HCT116 (cell line): ENCODE data around the gene RFTN1. TPM values are rescaled to one million over a fixed set of nuclear protein-coding genes. Genes with fewer than 3 reads are reported as not detected.

Experiments
- ATAC-seq: fragments of 200-7000 bp; cut with Tn5 transposase; 2 replicates; pipeline ENCODE4 v1.9.1; 2020; ENCODE audit warnings: mild to moderate bottlenecking, moderate library complexity
- BruUV-seq: library from RNA; stranded (reverse); fragments of 400-500 nt; replicated peaks from 2 replicates; lab custom pipeline; 2021; lab: Mats Ljungman, UMichigan
- CTCF ChIA-PET: fragments of 300-600 bp; sonication (Branson Sonifier 250); formaldehyde crosslinking; loops from one replicate; lab custom pipeline; 2021; ENCODE audit warnings: antibody characterized with exemption; lab: Charles Lee
- POLR2A ChIA-PET: fragments of 300-600, 350-600 bp; sonication (Branson Sonifier 250); formaldehyde crosslinking; loops from one replicate; lab custom pipeline; 2021; ENCODE audit warnings: antibody characterized with exemption; lab: Charles Lee
- RAD21 ChIA-PET, 2 experiments: fragments of 300-600 bp; sonication (Branson Sonifier 250); formaldehyde crosslinking; loops; one replicate each; lab custom pipeline; 2023; ENCODE audit warnings: low total read pairs in 2 of 2; ENCODE audit not compliant: uncharacterized antibody in 2 of 2, unreplicated experiment in 2 of 2, low non-redundant PET in 1 of 2; lab: Charles Lee
- DNase-seq: peaks from one replicate; pipeline ENCODE4 v3.0.0-alpha.2; 2010; ENCODE audit warnings: low read depth, low spot score
- H2AFZ ChIP-seq: fragments of 200-600 bp; shearing (Covaris generic), sonication (generic); 2 replicates; pipeline ENCODE4 v1.6.1; 2017; ENCODE audit warnings: low read depth, mixed run types, mixed read lengths, antibody characterized with exemption, low read length; ENCODE audit not compliant: poor library complexity, severe bottlenecking
- H3K27ac ChIP-seq: 2 replicates; pipeline ENCODE4 v1.5.1; 2012; ENCODE audit warnings: low read depth, low read length
- H3K27me3 ChIP-seq: fragments of 200-600 bp; sonication (generic); 2 replicates; pipeline ENCODE4 v1.6.1; 2016; ENCODE audit warnings: mixed run types, low read length, mixed read lengths; ENCODE audit not compliant: insufficient read depth
- H3K36me3 ChIP-seq, 2 experiments: fragments of 200-500 bp in 1 of 2; fragments of 200-600 bp in 1 of 2; sonication (Bioruptor generic) in 1 of 2; sonication (generic) in 1 of 2; 2 replicates each; pipeline versions ENCODE4 v1.5.1 to v1.6.1; 2014 to 2016; ENCODE audit warnings: low read length in 2 of 2, inconsistent platforms in 1 of 2, mixed read lengths in 1 of 2, mixed run types in 1 of 2; ENCODE audit not compliant: insufficient read depth in 2 of 2, control insufficient read depth in 1 of 2
- H3K4me1 ChIP-seq, 2 experiments: fragments of 200-600 bp in 1 of 2; sonication (generic) in 1 of 2; 2 replicates each; pipeline versions ENCODE4 v1.5.1 to v1.6.1; 2012 to 2017; ENCODE audit warnings: low read length in 2 of 2, inconsistent platforms in 1 of 2, mild to moderate bottlenecking in 1 of 2, mixed read lengths in 1 of 2, mixed run types in 1 of 2, moderate library complexity in 1 of 2; ENCODE audit not compliant: insufficient read depth in 2 of 2, control insufficient read depth in 1 of 2
- H3K4me2 ChIP-seq: fragments of 200-600 bp; sonication (generic); 2 replicates; pipeline ENCODE4 v1.6.1; 2017; ENCODE audit warnings: mixed run types, low read length, mixed read lengths
- H3K4me3 ChIP-seq, 2 experiments: fragments of 200-600 bp in 1 of 2; sonication (generic) in 1 of 2; replicated peaks in 1 of 2; 2 replicates each; pipeline ENCODE4 v1.5.1; 2011 to 2016; ENCODE audit warnings: low read length in 2 of 2, control low read depth in 1 of 2, low read depth in 1 of 2, mild to moderate bottlenecking in 1 of 2, mixed read lengths in 1 of 2, mixed run types in 1 of 2
- H3K79me2 ChIP-seq: fragments of 200-600 bp; sonication (generic); 2 replicates; pipeline ENCODE4 v1.6.1; 2017; ENCODE audit warnings: mild to moderate bottlenecking, mixed run types, low read length, moderate library complexity, mixed read lengths; ENCODE audit not compliant: insufficient read depth
- H3K9ac ChIP-seq: fragments of 200-600 bp; sonication (generic); 2 replicates; pipeline ENCODE4 v1.6.1; 2016; ENCODE audit warnings: low read length, mixed read lengths
- H3K9me2 ChIP-seq: fragments of 200-600 bp; sonication (generic), shearing (Covaris generic); 2 replicates; pipeline ENCODE4 v1.6.1; 2017; ENCODE audit warnings: mixed run types, mild to moderate bottlenecking, moderate library complexity; ENCODE audit not compliant: insufficient read depth
- H3K9me3 ChIP-seq, 2 experiments: fragments of 200-500 bp in 1 of 2; fragments of 200-600 bp in 1 of 2; sonication (Bioruptor generic) in 1 of 2; sonication (generic) in 1 of 2; 2 replicates each; pipeline ENCODE4 v1.6.1; 2014 to 2017; ENCODE audit warnings: low read length in 2 of 2, mixed read lengths in 2 of 2, inconsistent platforms in 1 of 2, low read depth in 1 of 2, mild to moderate bottlenecking in 1 of 2, mixed run types in 1 of 2, moderate library complexity in 1 of 2; ENCODE audit not compliant: control insufficient read depth in 1 of 2, insufficient read depth in 1 of 2
- H4K20me1 ChIP-seq: fragments of 200-600 bp; sonication (generic), shearing (Covaris generic); 2 replicates; pipeline ENCODE4 v1.6.1; 2017; ENCODE audit warnings: mixed run types, mild to moderate bottlenecking, moderate library complexity; ENCODE audit not compliant: insufficient read depth
- CEBPB ChIP-seq: IDR thresholded peaks from 2 replicates; pipeline ENCODE4 v1.6.1; 2012; ENCODE audit warnings: low read depth
- EGR1 ChIP-seq: IDR thresholded peaks from 2 replicates; pipeline ENCODE4 v1.6.1; 2012; ENCODE audit warnings: low read depth
- FOSL1 ChIP-seq: IDR thresholded peaks from 2 replicates; pipeline ENCODE4 v1.6.1; 2012; ENCODE audit warnings: low read depth
- JUND ChIP-seq: IDR thresholded peaks from 2 replicates; pipeline ENCODE4 v1.6.1; 2012
- POLR2A ChIP-seq: IDR thresholded peaks from 2 replicates; pipeline ENCODE4 v1.7.0; 2011; ENCODE audit warnings: borderline replicate concordance; ENCODE audit not compliant: insufficient read depth, insufficient read length; ENCODE audit errors: extremely low read depth
- RAD21 ChIP-seq: IDR thresholded peaks from 2 replicates; pipeline ENCODE4 v1.6.1; 2012; ENCODE audit warnings: low read depth, mild to moderate bottlenecking
- SIN3A ChIP-seq: IDR thresholded peaks from 2 replicates; pipeline ENCODE4 v1.6.1; 2012; ENCODE audit warnings: low read depth
- SRF ChIP-seq: IDR thresholded peaks from 2 replicates; pipeline ENCODE4 v1.6.1; 2012; ENCODE audit warnings: low read depth
- TCF7L2 ChIP-seq: IDR thresholded peaks from 2 replicates; pipeline ENCODE4 v1.7.0; 2011; ENCODE audit warnings: borderline replicate concordance, inconsistent platforms; ENCODE audit not compliant: insufficient read depth, insufficient read length; ENCODE audit errors: extremely low read depth
- YY1 ChIP-seq: IDR thresholded peaks from 2 replicates; pipeline ENCODE4 v1.6.1; 2011; ENCODE audit warnings: low read length, low read depth, moderate library complexity, mild to moderate bottlenecking; ENCODE audit not compliant: insufficient replicate concordance; ENCODE audit errors: extremely low read depth
- ZFX ChIP-seq: fragments of 450-650 bp; IDR thresholded peaks from 2 replicates; pipeline ENCODE4 v1.6.1; 2017
- intact Hi-C: fragments of 100-400 bp; cut with micrococcal nuclease; formaldehyde crosslinking; loops from 2 replicates; pipeline ENCODE4 v1.10.0; 2022
- total RNA-seq: library from RNA; stranded (reverse); gene quantifications from one replicate; pipeline ENCODE4 v1.2.1, GENCODE V29; 2021; ENCODE audit not compliant: unreplicated experiment
- TF ChIP-seq, protein P1 (sequence below): IDR thresholded peaks from 2 replicates; pipeline ENCODE4 v1.6.1; 2012
- TF ChIP-seq, protein P2 (sequence below): IDR thresholded peaks from 2 replicates; pipeline ENCODE4 v1.6.1; 2012; ENCODE audit warnings: low read depth

The RFTN1 gene
- total RNA-seq, 1 experiment from 2014 or later, result 3.9 TPM

DNA sequence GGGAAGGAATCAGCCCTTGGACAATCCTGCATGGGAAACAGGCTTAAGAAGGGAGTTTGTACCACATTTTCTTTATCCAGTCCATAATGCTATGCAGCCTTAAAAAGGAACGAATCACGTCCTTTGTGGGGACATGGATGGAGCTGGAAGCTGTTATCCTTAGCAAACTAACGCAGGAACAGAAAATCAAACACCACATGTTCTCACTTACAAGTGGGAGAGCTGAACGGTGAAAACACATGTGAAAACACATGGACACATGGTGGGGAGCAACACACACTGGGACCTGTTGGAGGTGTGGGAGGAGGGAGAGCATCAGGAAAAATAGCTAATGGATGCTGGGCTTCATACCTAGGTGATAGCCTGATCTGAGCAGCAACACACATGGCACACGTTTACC is 178.2 kb downstream of the RFTN1 start:
- Histone ChIP-seq H3K4me1 (no peaks in the 10 kb centered on the region), H3K79me2 (no peaks in the 10 kb centered on the region), H3K36me3 (0 out of 4 replicates have a peak, but pooled peaks cover 0 to 4% of the 10 kb centered on the region in 2 experiments), H3K9me2 (no peaks in the 10 kb centered on the region)
- ChIA-PET CTCF (no interaction called here), RAD21 (no interaction called here), POLR2A (no interaction called here)
- no TSS peak for BruUV-seq
- no peak for ATAC-seq
- no peak for TF ChIP-seq POLR2A
- no peak for TF ChIP-seq SIN3A
- no peak for TF ChIP-seq JUND
- no peak for TF ChIP-seq FOSL1
- no peak for TF ChIP-seq RAD21
- TF ChIP-seq, protein P1, sequence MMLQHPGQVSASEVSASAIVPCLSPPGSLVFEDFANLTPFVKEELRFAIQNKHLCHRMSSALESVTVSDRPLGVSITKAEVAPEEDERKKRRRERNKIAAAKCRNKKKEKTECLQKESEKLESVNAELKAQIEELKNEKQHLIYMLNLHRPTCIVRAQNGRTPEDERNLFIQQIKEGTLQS, result no peak
- TF ChIP-seq, all 23 proteins: peak for 0
- Histone ChIP-seq H4K20me1 (0 out of 2 replicates have a peak, but pooled peaks cover 3% of the 10 kb centered on the region), H3K4me3 (no peak overlapping the region), H3K27me3 (no peaks in the 10 kb centered on the region), H3K27ac (no peak overlapping the region), H3K9ac (no peak overlapping the region), H2AFZ (no peak overlapping the region), H3K9me3 (0 out of 4 replicates have a peak, but pooled peaks cover 0 to 7% of the 10 kb centered on the region in 2 experiments), H3K4me2 (no peak overlapping the region)
- intact Hi-C loops, result no loop called here
- DNase-seq, result no peak

DNA sequence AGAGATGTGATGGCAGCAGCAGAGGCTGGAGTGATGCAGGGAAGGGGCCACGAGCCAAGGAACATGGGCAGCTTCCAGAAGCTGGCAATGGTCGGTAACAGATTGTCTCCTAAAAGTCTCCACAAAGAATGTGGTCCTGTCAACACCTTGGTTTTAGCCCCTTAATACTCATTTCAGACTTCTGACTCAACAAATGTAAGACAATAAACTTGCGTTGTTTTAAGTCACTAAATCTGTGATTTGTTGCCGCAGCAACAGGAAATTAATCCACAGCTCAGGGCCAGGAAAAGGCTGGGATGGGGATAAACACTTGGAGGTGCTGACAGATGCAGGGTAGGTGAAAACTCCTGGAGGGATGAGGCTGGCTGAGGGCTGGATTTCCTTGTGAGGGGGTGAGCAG is 178.6 kb downstream of the RFTN1 start:
- RAD21 ChIA-PET, result no interaction called here
- CTCF ChIA-PET, result no interaction called here
- BruUV-seq, result no TSS peak
- Histone ChIP-seq H2AFZ (no peak overlapping the region), H3K4me1 (no peaks in the 10 kb centered on the region), H3K9ac (no peak overlapping the region), H3K36me3 (0 out of 4 replicates have a peak, but pooled peaks cover 0 to 4% of the 10 kb centered on the region in 2 experiments), H4K20me1 (0 out of 2 replicates have a peak, but pooled peaks cover 2% of the 10 kb centered on the region), H3K4me2 (no peak overlapping the region), H3K9me3 (0 out of 4 replicates have a peak, but pooled peaks cover 0 to 7% of the 10 kb centered on the region in 2 experiments), H3K4me3 (no peak overlapping the region), H3K9me2 (no peaks in the 10 kb centered on the region), H3K79me2 (no peaks in the 10 kb centered on the region), H3K27ac (no peak overlapping the region), H3K27me3 (no peaks in the 10 kb centered on the region)
- intact Hi-C loops, result no loop called here
- POLR2A ChIA-PET, result no interaction called here
- DNase-seq, result no peak
- ATAC-seq, result no peak
- no peak for TF ChIP-seq JUND
- TF ChIP-seq CEBPB, result no peak
- no peak for TF ChIP-seq TCF7L2
- no peak for TF ChIP-seq SRF
- TF ChIP-seq EGR1, result no peak
- no peak for TF ChIP-seq YY1
- TF ChIP-seq, protein P2, sequence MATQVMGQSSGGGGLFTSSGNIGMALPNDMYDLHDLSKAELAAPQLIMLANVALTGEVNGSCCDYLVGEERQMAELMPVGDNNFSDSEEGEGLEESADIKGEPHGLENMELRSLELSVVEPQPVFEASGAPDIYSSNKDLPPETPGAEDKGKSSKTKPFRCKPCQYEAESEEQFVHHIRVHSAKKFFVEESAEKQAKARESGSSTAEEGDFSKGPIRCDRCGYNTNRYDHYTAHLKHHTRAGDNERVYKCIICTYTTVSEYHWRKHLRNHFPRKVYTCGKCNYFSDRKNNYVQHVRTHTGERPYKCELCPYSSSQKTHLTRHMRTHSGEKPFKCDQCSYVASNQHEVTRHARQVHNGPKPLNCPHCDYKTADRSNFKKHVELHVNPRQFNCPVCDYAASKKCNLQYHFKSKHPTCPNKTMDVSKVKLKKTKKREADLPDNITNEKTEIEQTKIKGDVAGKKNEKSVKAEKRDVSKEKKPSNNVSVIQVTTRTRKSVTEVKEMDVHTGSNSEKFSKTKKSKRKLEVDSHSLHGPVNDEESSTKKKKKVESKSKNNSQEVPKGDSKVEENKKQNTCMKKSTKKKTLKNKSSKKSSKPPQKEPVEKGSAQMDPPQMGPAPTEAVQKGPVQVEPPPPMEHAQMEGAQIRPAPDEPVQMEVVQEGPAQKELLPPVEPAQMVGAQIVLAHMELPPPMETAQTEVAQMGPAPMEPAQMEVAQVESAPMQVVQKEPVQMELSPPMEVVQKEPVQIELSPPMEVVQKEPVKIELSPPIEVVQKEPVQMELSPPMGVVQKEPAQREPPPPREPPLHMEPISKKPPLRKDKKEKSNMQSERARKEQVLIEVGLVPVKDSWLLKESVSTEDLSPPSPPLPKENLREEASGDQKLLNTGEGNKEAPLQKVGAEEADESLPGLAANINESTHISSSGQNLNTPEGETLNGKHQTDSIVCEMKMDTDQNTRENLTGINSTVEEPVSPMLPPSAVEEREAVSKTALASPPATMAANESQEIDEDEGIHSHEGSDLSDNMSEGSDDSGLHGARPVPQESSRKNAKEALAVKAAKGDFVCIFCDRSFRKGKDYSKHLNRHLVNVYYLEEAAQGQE, result no peak
- TF ChIP-seq, protein P1, result no peak
- TF ChIP-seq RAD21, result no peak
- TF ChIP-seq ZFX, result no peak
